Stimulated activated naive CD8-positive, alpha-beta T cell treated with anti-CD3 and anti-CD28 coated beads, Interleukin-15, Interleukin-2, amounts not matched to agents 100 U/mL and 50 U/mL, for 24 hours (primary cell): ENCODE results near the gene ARHGEF10L.
A peak's percentile ranks its signal among the peaks of the same experiment; 100 is the strongest.

Experiments used
- ATAC-seq: fragments of 150-1000 bp; cut with Tn5 transposase; one replicate; pipeline ENCODE4 v1.10.0; 2021
- DNase-seq: peaks from one replicate; pipeline ENCODE4 v3.0.0; 2021

ARHGEF10L gene

GRCh38 chr1:17635811-17636210 is 96.3 kb downstream of the ARHGEF10L start:
- no peak for DNase-seq
- ATAC-seq = no peak

- ATAC-seq (no peak), DNase-seq (no peak)
Measured at GRCh38 chr1:17636612-17637011, 97.1 kb downstream of the ARHGEF10L start.

GRCh38 chr1:17637055-17637454 is 97.6 kb downstream of the ARHGEF10L start:
- DNase-seq (no peak), ATAC-seq (no peak)

- no peak for ATAC-seq
- no peak for DNase-seq
Measured at GRCh38 chr1:17639703-17640340, 100.3 kb downstream of the ARHGEF10L start.

GRCh38 chr1:17640393-17640792 is 100.9 kb downstream of the ARHGEF10L start:
- no peak for DNase-seq
- ATAC-seq = no peak

- ATAC-seq (no peak), DNase-seq (no peak)
Measured at GRCh38 chr1:17640975-17641374, 101.5 kb downstream of the ARHGEF10L start.

GRCh38 chr1:17642169-17642568 is 102.7 kb downstream of the ARHGEF10L start:
- DNase-seq (no peak), ATAC-seq (no peak)

- DNase-seq (no peak), ATAC-seq (no peak)
Measured at GRCh38 chr1:17642943-17643342, 103.4 kb downstream of the ARHGEF10L start.

GRCh38 chr1:17643861-17644703 is 104.6 kb downstream of the ARHGEF10L start:
- ATAC-seq = no peak
- DNase-seq = no peak

GRCh38 chr1:17645068-17645911 is 105.8 kb downstream of the ARHGEF10L start:
- ATAC-seq (no peak), DNase-seq (no peak)

GRCh38 chr1:17646444-17647280 is 107.2 kb downstream of the ARHGEF10L start:
- ATAC-seq (no peak), DNase-seq (no peak)

- ATAC-seq = no peak
- no peak for DNase-seq
Measured at GRCh38 chr1:17648457-17649145, 109.1 kb downstream of the ARHGEF10L start.

GRCh38 chr1:17649371-17650106 is 110.0 kb downstream of the ARHGEF10L start:
- ATAC-seq (no peak), DNase-seq (no peak)

GRCh38 chr1:17653276-17653675 is 113.8 kb downstream of the ARHGEF10L start:
- ATAC-seq (no peak), DNase-seq (no peak)

- ATAC-seq (no peak), DNase-seq (peak; percentile 39)
Measured at GRCh38 chr1:17653728-17654351, 114.3 kb downstream of the ARHGEF10L start.

GRCh38 chr1:17654519-17654918 is 115.0 kb downstream of the ARHGEF10L start:
- DNase-seq (no peak), ATAC-seq (no peak)

- DNase-seq (no peak), ATAC-seq (no peak)
Measured at GRCh38 chr1:17655169-17655568, 115.7 kb downstream of the ARHGEF10L start.

GRCh38 chr1:17655922-17656321 is 116.4 kb downstream of the ARHGEF10L start:
- ATAC-seq = no peak

GRCh38 chr1:17657436-17657835 is 117.9 kb downstream of the ARHGEF10L start:
- DNase-seq (no peak), ATAC-seq (no peak)

More at GRCh38 chr1:17655922-17656321, 116.4 kb downstream of the ARHGEF10L start:
- no peak for DNase-seq

- no peak for ATAC-seq
- DNase-seq = no peak
Measured at GRCh38 chr1:17658837-17659236, 119.3 kb downstream of the ARHGEF10L start.
